IPS-15b (cell line): ENCODE measurements around the gene CALML5.

Source experiments
- H3K27me3 ChIP-seq: one replicate; pipeline ENCODE4 v1.6.1; 2013; ENCODE audit warnings: low read length; ENCODE audit not compliant: control insufficient read depth, insufficient read depth
- H3K36me3 ChIP-seq: one replicate; pipeline ENCODE4 v1.6.1; 2013; ENCODE audit warnings: low read length; ENCODE audit not compliant: control insufficient read depth, insufficient read depth
- H3K4me1 ChIP-seq: one replicate; pipeline ENCODE4 v1.6.1; 2013; ENCODE audit warnings: mild to moderate bottlenecking, low read length; ENCODE audit not compliant: control insufficient read depth, insufficient read depth
- H3K4me3 ChIP-seq: one replicate; pipeline ENCODE4 v1.5.1; 2013; ENCODE audit warnings: low read depth, low read length
- H3K9ac ChIP-seq: one replicate; pipeline ENCODE4 v1.6.1; 2013; ENCODE audit warnings: low read depth, mild to moderate bottlenecking, low read length
- H3K9me3 ChIP-seq: one replicate; pipeline ENCODE4 v1.6.1; 2013; ENCODE audit warnings: mild to moderate bottlenecking, low read length; ENCODE audit not compliant: control insufficient read depth, insufficient read depth

The CALML5 gene

DNA sequence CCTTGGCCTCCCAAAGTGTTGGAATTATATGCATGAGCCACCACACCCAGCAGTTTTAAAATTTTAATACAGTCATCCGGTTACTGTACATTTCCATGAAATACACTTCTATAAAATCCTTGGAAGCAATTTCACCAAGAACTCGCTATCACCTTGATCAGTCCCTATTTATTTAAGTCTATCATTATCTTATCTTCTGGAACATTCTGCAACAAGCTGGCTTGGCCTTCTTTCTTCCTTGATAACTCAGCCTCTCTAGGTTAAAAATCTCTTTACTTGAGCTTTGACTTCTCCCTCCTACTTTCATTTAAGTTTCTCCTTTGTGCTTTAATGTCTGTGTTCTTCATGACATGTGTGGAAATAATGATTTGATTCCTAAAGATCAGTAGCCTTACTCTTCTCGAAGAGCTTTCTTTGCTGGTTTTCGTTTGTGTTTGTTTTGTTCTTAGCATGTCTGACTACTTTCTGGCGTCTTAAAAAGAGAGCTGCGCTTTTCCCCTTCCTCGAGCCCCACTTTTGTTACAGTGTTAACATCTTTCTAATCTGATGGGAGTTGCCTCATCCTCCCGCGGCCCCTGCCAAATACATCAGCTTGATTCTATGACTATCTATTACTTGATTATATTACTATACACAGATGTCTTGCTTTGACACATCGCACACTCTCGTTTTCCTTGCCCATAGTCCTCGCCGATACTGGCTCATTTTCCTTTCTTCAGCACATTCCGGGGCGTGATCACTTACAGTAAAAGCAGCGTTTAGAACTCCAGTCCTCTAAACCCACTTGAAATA, 11.1 kb upstream of the CALML5 start:
- no peaks in the 10 kb centered on the region for H3K36me3 ChIP-seq
- H3K4me1 ChIP-seq: no peaks in the 10 kb centered on the region
- H3K9me3 ChIP-seq: no peaks in the 10 kb centered on the region
- no peak overlapping the region for H3K9ac ChIP-seq
- H3K4me3 ChIP-seq: no peak overlapping the region
- H3K27me3 ChIP-seq: no peaks in the 10 kb centered on the region

- H3K27me3 ChIP-seq: no peaks in the 10 kb centered on the region
- no peak overlapping the region for H3K4me3 ChIP-seq
- H3K4me1 ChIP-seq: no peaks in the 10 kb centered on the region
- no peaks in the 10 kb centered on the region for H3K36me3 ChIP-seq
- H3K9me3 ChIP-seq: no peaks in the 10 kb centered on the region
- no peak overlapping the region for H3K9ac ChIP-seq
Measured at GRCh38 chr10:5509691-5510090, 10.3 kb upstream of the CALML5 start.

DNA sequence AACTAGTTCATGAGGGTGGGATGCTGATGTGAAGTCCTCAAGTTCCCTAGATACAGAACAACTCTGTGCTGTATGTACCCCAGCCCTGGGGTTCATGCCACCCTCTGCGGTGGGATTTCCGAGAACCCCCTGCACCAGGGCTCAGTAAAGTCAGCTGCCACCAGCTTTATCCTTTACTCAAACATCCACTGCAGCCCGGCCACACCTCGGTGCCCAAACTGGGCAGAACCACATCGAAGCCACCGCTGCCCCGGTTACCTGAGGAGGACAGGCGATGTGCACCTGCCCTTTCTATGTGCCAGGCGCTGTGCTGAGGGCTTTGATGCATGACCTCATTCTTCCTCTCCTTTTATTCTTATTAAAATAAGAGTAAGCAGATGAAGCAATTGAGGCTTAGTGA, 9.9 kb upstream of the CALML5 start:
- no peaks in the 10 kb centered on the region for H3K9me3 ChIP-seq
- H3K36me3 ChIP-seq: no peaks in the 10 kb centered on the region
- no peaks in the 10 kb centered on the region for H3K4me1 ChIP-seq
- no peaks in the 10 kb centered on the region for H3K27me3 ChIP-seq
- no peak overlapping the region for H3K4me3 ChIP-seq
- H3K9ac ChIP-seq: no peak overlapping the region

- Histone ChIP-seq H3K27me3 (no peaks in the 10 kb centered on the region), H3K36me3 (no peaks in the 10 kb centered on the region), H3K9me3 (no peaks in the 10 kb centered on the region), H3K4me3 (no peak overlapping the region), H3K4me1 (no peaks in the 10 kb centered on the region), H3K9ac (no peak overlapping the region)
Measured at GRCh38 chr10:5508786-5509185, 9.4 kb upstream of the CALML5 start.

DNA sequence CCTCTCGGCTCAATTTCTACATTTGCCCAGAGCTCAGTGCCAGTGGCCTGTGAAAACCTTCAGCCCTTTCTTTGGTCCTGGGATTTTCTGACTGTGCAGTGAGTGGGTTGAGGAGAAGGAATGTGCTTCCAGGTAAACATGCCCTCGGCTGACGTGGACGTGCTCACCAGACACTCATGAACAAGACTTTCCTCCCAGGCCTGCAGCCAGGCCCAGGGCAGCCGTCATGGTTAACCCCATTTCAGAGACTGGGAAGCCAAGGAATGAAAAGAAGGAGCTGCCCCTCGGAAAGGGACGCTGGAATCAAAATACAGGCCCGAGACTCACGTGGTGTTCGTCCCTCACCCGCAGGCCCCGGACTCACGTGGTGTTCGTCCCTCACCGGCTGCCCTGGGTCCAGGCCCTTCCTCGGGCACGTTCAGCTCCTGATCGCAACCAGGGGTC, 8.8 kb upstream of the CALML5 start:
- no peaks in the 10 kb centered on the region for H3K36me3 ChIP-seq
- H3K9ac ChIP-seq: no peak overlapping the region
- H3K4me3 ChIP-seq: no peak overlapping the region
- H3K27me3 ChIP-seq: no peaks in the 10 kb centered on the region
- no peaks in the 10 kb centered on the region for H3K4me1 ChIP-seq
- no peaks in the 10 kb centered on the region for H3K9me3 ChIP-seq

GRCh38 chr10:5507649-5508131, 8.3 kb upstream of the CALML5 start:
- Histone ChIP-seq H3K9me3 (no peaks in the 10 kb centered on the region), H3K9ac (no peak overlapping the region), H3K4me1 (no peaks in the 10 kb centered on the region)

DNA sequence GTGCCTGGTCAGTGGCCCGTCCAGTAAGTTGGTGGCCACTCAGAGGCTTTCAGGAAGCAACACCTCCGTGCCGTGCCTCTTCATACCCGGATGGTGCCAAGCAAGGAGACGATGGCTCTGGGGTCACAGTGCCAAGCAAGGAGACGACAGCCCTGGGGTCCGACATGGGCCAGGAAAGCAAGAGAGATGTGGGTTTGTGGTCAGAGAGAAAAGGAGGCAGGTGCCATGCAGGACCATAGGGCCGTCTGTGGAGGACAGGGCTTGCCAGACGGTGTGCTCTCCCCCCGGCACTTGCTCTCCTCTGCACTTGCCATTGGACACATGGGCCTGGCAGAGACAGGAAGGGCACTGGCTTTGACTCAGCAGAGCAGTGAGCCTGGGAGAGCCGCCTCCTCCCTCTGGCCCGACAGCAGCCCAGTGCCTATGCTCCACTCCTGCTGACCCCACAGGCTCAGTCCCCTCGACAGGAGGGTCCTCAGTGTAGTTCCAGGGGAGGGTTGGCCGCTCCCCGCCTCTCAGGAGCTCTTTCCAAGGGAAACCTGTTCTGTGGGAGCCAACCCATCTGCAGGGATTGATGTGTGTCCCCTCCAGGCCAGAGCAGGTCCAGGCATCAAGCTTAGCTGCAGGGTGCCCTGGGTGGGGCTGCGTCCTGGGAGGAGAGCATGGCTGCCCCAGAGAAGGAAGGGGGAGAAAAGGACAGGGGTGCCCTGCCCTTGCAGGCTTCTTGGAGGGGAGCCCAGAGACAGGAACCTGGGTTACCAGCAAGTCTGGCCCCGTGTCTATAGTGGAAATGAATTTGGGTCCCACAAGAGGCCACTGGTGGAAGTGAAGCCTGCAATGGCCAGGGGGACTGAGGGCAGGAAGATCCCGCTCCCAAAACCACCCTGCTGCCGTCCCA, 7.6 kb upstream of the CALML5 start:
- Histone ChIP-seq H3K9ac (no peak overlapping the region), H3K4me1 (no peaks in the 10 kb centered on the region), H3K36me3 (no peaks in the 10 kb centered on the region), H3K9me3 (no peaks in the 10 kb centered on the region), H3K4me3 (no peak overlapping the region), H3K27me3 (no peaks in the 10 kb centered on the region)

More at GRCh38 chr10:5507649-5508131, 8.3 kb upstream of the CALML5 start:
- Histone ChIP-seq H3K27me3 (no peaks in the 10 kb centered on the region), H3K36me3 (no peaks in the 10 kb centered on the region), H3K4me3 (no peak overlapping the region)

DNA sequence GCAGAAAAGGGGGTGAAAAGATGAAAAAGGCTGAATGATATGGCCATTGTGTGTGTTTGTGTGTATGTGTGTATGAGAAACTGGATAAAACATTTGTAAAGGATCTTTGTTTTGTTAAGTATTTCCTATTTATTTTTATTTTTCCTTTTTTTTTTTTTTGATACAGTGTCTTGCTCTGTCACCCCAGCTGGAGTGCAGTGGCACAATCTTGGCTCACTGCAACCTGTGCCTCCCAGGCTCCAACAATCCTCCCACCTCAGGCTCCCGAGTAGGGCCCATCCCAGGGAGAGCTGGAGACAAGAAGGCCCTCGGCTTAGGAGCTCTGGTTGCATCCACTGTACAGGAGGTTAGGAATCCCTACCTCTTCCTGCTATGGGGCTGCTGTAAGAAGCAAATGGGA, 6.9 kb upstream of the CALML5 start:
- Histone ChIP-seq H3K27me3 (no peaks in the 10 kb centered on the region), H3K4me1 (no peaks in the 10 kb centered on the region), H3K4me3 (no peak overlapping the region), H3K9ac (no peak overlapping the region), H3K36me3 (no peaks in the 10 kb centered on the region), H3K9me3 (no peaks in the 10 kb centered on the region)

- Histone ChIP-seq H3K4me1 (no peaks in the 10 kb centered on the region), H3K9ac (no peak overlapping the region), H3K36me3 (no peaks in the 10 kb centered on the region), H3K4me3 (no peak overlapping the region), H3K27me3 (no peaks in the 10 kb centered on the region), H3K9me3 (no peaks in the 10 kb centered on the region)
Measured at GRCh38 chr10:5504146-5505072, 5.0 kb upstream of the CALML5 start.

- Histone ChIP-seq H3K36me3 (no peaks in the 10 kb centered on the region), H3K4me3 (no peak overlapping the region), H3K4me1 (no peaks in the 10 kb centered on the region), H3K9me3 (no peaks in the 10 kb centered on the region), H3K27me3 (no peaks in the 10 kb centered on the region), H3K9ac (no peak overlapping the region)
Measured at GRCh38 chr10:5503477-5503835, 4.1 kb upstream of the CALML5 start.
